ENCODE measurements around the gene FNDC3B.

DNA sequence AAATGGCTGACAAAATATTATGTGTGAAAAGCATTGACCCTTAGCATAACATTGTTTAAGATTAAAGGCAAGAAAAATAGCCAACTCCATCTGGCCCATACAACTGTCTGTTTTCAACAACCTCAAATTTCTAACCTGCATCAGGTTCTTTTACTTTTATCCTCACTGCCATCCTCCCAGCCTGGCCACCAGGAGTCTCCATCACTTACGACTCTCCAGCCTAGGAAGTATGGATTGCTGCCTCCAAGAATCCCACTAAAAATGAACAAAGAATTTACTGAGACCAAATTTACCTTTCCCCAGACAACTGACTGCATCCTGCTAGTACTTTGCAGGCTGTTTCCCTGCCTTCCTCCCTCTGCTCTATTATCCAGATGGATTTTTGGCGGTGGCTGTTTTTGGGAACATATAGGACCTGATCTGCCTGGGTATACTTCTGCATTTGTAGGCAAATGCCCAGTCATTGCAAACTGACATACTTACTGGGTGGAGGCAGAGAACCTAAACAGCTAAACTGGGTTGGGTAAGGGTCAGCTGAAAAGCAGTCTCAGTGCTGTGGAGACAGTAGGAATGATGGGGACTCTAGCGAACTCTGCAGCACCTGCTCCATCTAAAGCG, 264.7 kb downstream of the FNDC3B start:
- TF ChIP-seq CTCF (conservative IDR thresholded peaks at IDR 0.05; ENCODE audit: low read length) (no peak), EZH2phosphoT487 (IDR thresholded peaks at IDR 0.05; ENCODE audit: borderline replicate concordance) (no peak)

Data from Loucy (cell line).